HepG2 (cell line): ENCODE results near the gene GPR137. TPM values are rescaled to one million over a fixed set of nuclear protein-coding genes. Genes with fewer than 3 reads are reported as not detected.

ENCODE experiments used
- AGO2 ChIP-seq: fragments of 200-400 bp; formaldehyde crosslinking; optimal IDR thresholded peaks from 2 replicates; pipeline ENCODE3; 2017; ENCODE audit warnings: mild to moderate bottlenecking, low read depth, low read length, moderate library complexity
- CEBPG ChIP-seq: IDR thresholded peaks from 2 replicates; pipeline ENCODE4 v1.6.1; 2016
- CENPT ChIP-seq: sonication (generic); formaldehyde crosslinking; IDR thresholded peaks from 2 replicates; pipeline ENCODE4 v1.8.0; 2022; ENCODE audit warnings: low read depth, mild to moderate bottlenecking, moderate library complexity, missing genetic modification reagents
- EEA1 ChIP-seq: sonication (generic); formaldehyde crosslinking; IDR thresholded peaks from 2 replicates; pipeline ENCODE4 v1.5.1; 2020; ENCODE audit warnings: mild to moderate bottlenecking, missing genetic modification reagents, borderline replicate concordance
- ETV5 ChIP-seq: IDR thresholded peaks from 2 replicates; pipeline ENCODE4 v1.6.1; 2018; ENCODE audit warnings: missing biosample characterization, missing genetic modification reagents, inconsistent platforms, borderline replicate concordance
- KAT2B ChIP-seq: fragments of 150-350 bp; IDR thresholded peaks from 2 replicates; pipeline ENCODE4 v1.6.1; 2014; ENCODE audit warnings: low read depth, low read length, borderline replicate concordance
- LCORL ChIP-seq, 2 experiments: fragments of 450-650 bp in 1 of 2; sonication (generic) in 1 of 2; formaldehyde crosslinking in 1 of 2; IDR thresholded peaks; 2 replicates each; pipeline versions ENCODE4 v1.5.0 to v1.6.1; 2017 to 2020; ENCODE audit warnings: antibody characterized with exemption in 1 of 2, missing genetic modification reagents in 1 of 2
- MYC ChIP-seq: sonication (generic); formaldehyde crosslinking; IDR thresholded peaks from 2 replicates; pipeline ENCODE4 v1.9.0; 2021; ENCODE audit warnings: missing genetic modification reagents, borderline replicate concordance
- NCOA5 ChIP-seq: sonication (generic); formaldehyde crosslinking; IDR thresholded peaks from 2 replicates; pipeline ENCODE4 v1.4.0; 2020; ENCODE audit warnings: missing genetic modification reagents
- NPAS2 ChIP-seq: sonication (generic); formaldehyde crosslinking; IDR thresholded peaks from 2 replicates; pipeline ENCODE4 v1.8.0; 2022; ENCODE audit warnings: mild to moderate bottlenecking, missing genetic modification reagents, borderline replicate concordance
- PHF21A ChIP-seq: sonication (generic); formaldehyde crosslinking; IDR thresholded peaks from 2 replicates; pipeline ENCODE4 v1.5.0; 2020; ENCODE audit warnings: mild to moderate bottlenecking, missing genetic modification reagents
- TCF12 ChIP-seq, 2 experiments: fragments of 450-650 bp in 1 of 2; sonication (generic) in 1 of 2; formaldehyde crosslinking in 1 of 2; IDR thresholded peaks; 2 replicates each; pipeline versions ENCODE4 v1.6.1 to v1.8.0; 2017 to 2022; ENCODE audit warnings: antibody characterized with exemption in 1 of 2, mild to moderate bottlenecking in 1 of 2, missing genetic modification reagents in 1 of 2, moderate library complexity in 1 of 2
- ZFP82 ChIP-seq: sonication (generic); formaldehyde crosslinking; IDR thresholded peaks from 2 replicates; pipeline ENCODE4 v1.5.1; 2020; ENCODE audit warnings: mild to moderate bottlenecking, missing genetic modification reagents, borderline replicate concordance
- ZNF124 ChIP-seq: sonication (generic); formaldehyde crosslinking; IDR thresholded peaks from 2 replicates; pipeline ENCODE4 v1.4.0; 2020; ENCODE audit warnings: missing genetic modification reagents
- ZNF136 ChIP-seq: sonication (generic); formaldehyde crosslinking; IDR thresholded peaks from 2 replicates; pipeline ENCODE4 v1.8.1; 2022; ENCODE audit warnings: low read depth, mild to moderate bottlenecking, moderate library complexity, missing genetic modification reagents
- ZNF337 ChIP-seq: sonication (generic); formaldehyde crosslinking; IDR thresholded peaks from 2 replicates; pipeline ENCODE4 v1.5.1; 2020; ENCODE audit warnings: missing genetic modification reagents, low read depth, mild to moderate bottlenecking, borderline replicate concordance
- ZNF773 ChIP-seq: sonication (generic); formaldehyde crosslinking; IDR thresholded peaks from 2 replicates; pipeline ENCODE4 v1.4.0; 2020; ENCODE audit warnings: missing genetic modification reagents, borderline replicate concordance
- ZSCAN29 ChIP-seq: sonication (generic); formaldehyde crosslinking; conservative IDR thresholded peaks from 2 replicates; pipeline ENCODE4 v1.4.0; 2020; ENCODE audit warnings: mild to moderate bottlenecking, missing genetic modification reagents
- polyA plus RNA-seq, 8 experiments: library from polyadenylated mRNA; depleted of rRNA in 3 of 8; stranded (reverse) in 7 of 8; unstranded in 1 of 8; fragments of >200 nt; fragmentation: Illumina TruSeq in 4 of 8; extraction: Trizol in 4 of 8; gene quantifications; 2 replicates each; pipeline versions ENCODE4 v1.2.1 to v1.2.3, GENCODE V29; 2011 to 2016; ENCODE audit warnings: low read depth in 4 of 8, missing spikeins in 1 of 8, mixed read lengths in 1 of 8; ENCODE audit not compliant: insufficient read depth in 1 of 8
- total RNA-seq, 5 experiments: library from RNA; depleted of rRNA; stranded (reverse); fragments of >200 nt; fragmentation: Illumina TruSeq; extraction: Trizol; gene quantifications; 2 replicates each; pipeline ENCODE4 v1.2.3, GENCODE V29; 2016; ENCODE audit warnings: low read depth in 1 of 5
- TF ChIP-seq, protein P1 (sequence below): sonication (generic); formaldehyde crosslinking; IDR thresholded peaks from 2 replicates; pipeline ENCODE4 v1.5.0; 2020; ENCODE audit warnings: mild to moderate bottlenecking, missing genetic modification reagents, moderate library complexity
- TF ChIP-seq, protein P2 (sequence below): sonication (generic); formaldehyde crosslinking; conservative IDR thresholded peaks from 2 replicates; pipeline ENCODE4 v1.4.0; 2020; ENCODE audit warnings: mild to moderate bottlenecking, missing genetic modification reagents, moderate library complexity
- TF ChIP-seq, protein P3 (sequence below): sonication (generic); formaldehyde crosslinking; IDR thresholded peaks from 2 replicates; pipeline ENCODE4 v1.5.1; 2020; ENCODE audit warnings: missing genetic modification reagents, mild to moderate bottlenecking, borderline replicate concordance

The GPR137 gene
- total and polyA plus RNA-seq, 2 of the 13 experiments (the other 11 are each of a cell fraction or from before 2014, with no cell fraction given): 8.5 to 13.2 TPM

DNA sequence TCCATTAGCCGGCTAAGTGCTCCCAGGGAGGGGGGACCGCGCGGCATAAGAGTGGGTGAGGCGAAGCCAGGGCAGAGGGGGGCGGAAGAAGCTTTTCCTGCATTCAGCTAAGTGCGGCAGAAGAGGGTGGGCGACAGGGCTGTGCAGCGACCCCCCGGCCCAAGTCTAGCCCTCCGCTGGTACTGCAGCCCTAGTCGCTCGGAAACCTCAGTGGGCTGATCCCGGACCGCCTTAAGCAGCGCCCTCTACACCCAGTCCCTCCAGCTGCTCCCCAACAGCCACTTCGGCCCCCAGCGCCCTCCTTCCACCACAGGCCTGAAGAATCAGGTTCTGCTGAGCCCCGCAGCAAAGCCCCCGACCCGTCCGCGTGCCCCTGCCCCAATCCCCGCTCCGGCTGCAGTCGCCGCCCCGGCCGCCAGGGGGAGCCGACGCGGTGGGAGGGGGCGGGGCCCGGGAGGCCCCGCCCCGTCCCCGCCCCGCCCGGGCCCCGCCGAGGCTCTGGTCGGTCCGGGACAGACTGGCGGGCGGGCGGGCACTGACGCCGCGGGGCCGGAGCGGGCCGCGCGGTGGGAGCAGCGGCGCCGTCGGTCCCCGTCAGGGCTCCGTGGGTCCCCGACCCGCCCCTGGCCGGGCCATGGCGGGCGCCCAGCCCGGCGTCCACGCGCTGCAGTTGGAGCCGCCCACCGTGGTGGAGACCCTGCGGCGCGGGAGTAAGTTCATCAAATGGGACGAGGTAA, 34.5 kb upstream of the GPR137 start, which contains the start of gene PLCB3 (continued):
- TF ChIP-seq, protein P1, sequence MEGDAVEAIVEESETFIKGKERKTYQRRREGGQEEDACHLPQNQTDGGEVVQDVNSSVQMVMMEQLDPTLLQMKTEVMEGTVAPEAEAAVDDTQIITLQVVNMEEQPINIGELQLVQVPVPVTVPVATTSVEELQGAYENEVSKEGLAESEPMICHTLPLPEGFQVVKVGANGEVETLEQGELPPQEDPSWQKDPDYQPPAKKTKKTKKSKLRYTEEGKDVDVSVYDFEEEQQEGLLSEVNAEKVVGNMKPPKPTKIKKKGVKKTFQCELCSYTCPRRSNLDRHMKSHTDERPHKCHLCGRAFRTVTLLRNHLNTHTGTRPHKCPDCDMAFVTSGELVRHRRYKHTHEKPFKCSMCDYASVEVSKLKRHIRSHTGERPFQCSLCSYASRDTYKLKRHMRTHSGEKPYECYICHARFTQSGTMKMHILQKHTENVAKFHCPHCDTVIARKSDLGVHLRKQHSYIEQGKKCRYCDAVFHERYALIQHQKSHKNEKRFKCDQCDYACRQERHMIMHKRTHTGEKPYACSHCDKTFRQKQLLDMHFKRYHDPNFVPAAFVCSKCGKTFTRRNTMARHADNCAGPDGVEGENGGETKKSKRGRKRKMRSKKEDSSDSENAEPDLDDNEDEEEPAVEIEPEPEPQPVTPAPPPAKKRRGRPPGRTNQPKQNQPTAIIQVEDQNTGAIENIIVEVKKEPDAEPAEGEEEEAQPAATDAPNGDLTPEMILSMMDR (CRISPR knock-in tag): peak; percentile 69
- no peak for TF ChIP-seq ZFP82 (CRISPR knock-in tag)
- TF ChIP-seq KAT2B: no peak
- TF ChIP-seq, protein P2, sequence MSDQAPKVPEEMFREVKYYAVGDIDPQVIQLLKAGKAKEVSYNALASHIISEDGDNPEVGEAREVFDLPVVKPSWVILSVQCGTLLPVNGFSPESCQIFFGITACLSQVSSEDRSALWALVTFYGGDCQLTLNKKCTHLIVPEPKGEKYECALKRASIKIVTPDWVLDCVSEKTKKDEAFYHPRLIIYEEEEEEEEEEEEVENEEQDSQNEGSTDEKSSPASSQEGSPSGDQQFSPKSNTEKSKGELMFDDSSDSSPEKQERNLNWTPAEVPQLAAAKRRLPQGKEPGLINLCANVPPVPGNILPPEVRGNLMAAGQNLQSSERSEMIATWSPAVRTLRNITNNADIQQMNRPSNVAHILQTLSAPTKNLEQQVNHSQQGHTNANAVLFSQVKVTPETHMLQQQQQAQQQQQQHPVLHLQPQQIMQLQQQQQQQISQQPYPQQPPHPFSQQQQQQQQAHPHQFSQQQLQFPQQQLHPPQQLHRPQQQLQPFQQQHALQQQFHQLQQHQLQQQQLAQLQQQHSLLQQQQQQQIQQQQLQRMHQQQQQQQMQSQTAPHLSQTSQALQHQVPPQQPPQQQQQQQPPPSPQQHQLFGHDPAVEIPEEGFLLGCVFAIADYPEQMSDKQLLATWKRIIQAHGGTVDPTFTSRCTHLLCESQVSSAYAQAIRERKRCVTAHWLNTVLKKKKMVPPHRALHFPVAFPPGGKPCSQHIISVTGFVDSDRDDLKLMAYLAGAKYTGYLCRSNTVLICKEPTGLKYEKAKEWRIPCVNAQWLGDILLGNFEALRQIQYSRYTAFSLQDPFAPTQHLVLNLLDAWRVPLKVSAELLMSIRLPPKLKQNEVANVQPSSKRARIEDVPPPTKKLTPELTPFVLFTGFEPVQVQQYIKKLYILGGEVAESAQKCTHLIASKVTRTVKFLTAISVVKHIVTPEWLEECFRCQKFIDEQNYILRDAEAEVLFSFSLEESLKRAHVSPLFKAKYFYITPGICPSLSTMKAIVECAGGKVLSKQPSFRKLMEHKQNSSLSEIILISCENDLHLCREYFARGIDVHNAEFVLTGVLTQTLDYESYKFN: no peak
- no peak for TF ChIP-seq ETV5 (CRISPR knock-in tag)
- no peak for TF ChIP-seq ZNF773 (CRISPR knock-in tag)
- TF ChIP-seq AGO2: no peak
- TF ChIP-seq ZNF136 (CRISPR knock-in tag): no peak
- no peak for TF ChIP-seq ZNF337
- TF ChIP-seq EEA1 (CRISPR knock-in tag): no peak
- TF ChIP-seq NPAS2 (CRISPR knock-in tag): no peak
- TF ChIP-seq ZSCAN29 (CRISPR knock-in tag): no peak
- TF ChIP-seq, protein P3, sequence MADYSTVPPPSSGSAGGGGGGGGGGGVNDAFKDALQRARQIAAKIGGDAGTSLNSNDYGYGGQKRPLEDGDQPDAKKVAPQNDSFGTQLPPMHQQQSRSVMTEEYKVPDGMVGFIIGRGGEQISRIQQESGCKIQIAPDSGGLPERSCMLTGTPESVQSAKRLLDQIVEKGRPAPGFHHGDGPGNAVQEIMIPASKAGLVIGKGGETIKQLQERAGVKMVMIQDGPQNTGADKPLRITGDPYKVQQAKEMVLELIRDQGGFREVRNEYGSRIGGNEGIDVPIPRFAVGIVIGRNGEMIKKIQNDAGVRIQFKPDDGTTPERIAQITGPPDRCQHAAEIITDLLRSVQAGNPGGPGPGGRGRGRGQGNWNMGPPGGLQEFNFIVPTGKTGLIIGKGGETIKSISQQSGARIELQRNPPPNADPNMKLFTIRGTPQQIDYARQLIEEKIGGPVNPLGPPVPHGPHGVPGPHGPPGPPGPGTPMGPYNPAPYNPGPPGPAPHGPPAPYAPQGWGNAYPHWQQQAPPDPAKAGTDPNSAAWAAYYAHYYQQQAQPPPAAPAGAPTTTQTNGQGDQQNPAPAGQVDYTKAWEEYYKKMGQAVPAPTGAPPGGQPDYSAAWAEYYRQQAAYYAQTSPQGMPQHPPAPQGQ (CRISPR knock-in tag): no peak
- no peak for TF ChIP-seq TCF12 (IDR thresholded peaks at IDR 0.05)
- no peak for TF ChIP-seq TCF12 (CRISPR knock-in tag; IDR thresholded peaks at IDR 0.05)
- TF ChIP-seq PHF21A (CRISPR knock-in tag): no peak
- TF ChIP-seq ZNF124 (CRISPR knock-in tag): no peak
- no peak for TF ChIP-seq CEBPG (CRISPR knock-in tag)
- no peak for TF ChIP-seq LCORL (IDR thresholded peaks at IDR 0.05)
- 0 out of 2 replicates have a peak, but pooled peaks have one; percentile 21 for TF ChIP-seq LCORL (CRISPR knock-in tag; IDR thresholded peaks at IDR 0.05)
- peak; percentile 36; the same call in 1 of the 2 replicates for TF ChIP-seq MYC (CRISPR knock-in tag)
- no peak for TF ChIP-seq NCOA5 (CRISPR knock-in tag)
- TF ChIP-seq CENPT: no peak
